Measurements from ENCODE around the gene BGLAP. TPM values are rescaled to one million over a fixed set of nuclear protein-coding genes. Genes with fewer than 3 reads are reported as not detected.

BGLAP gene
- total RNA-seq, 1 donor from 2014 or later = not detected

- TF ChIP-seq CTCF (IDR thresholded peaks at IDR 0.05; ENCODE audit: partially characterized antibody, unreplicated experiment) = no peak
- Mint-ChIP-seq H3K4me1 (ENCODE audit: low read depth, unreplicated experiment) (peaks cover 16% of the 10 kb centered on the region), H3K9me3 (ENCODE audit: unreplicated experiment) (peaks cover 4% of the 10 kb centered on the region), H3K27ac (ENCODE audit: unreplicated experiment) (no peak overlapping the region), H3K36me3 (ENCODE audit: unreplicated experiment) (peaks cover 7% of the 10 kb centered on the region), H3K27me3 (ENCODE audit: unreplicated experiment) (peaks cover 2% of the 10 kb centered on the region), H3K4me3 (ENCODE audit: unreplicated experiment) (no peak overlapping the region)
- no peak for DNase-seq
These were observed 21.3 kb downstream of the BGLAP start for GRCh38 chr1:156263288-156263655.

GRCh38 chr1:156266051-156266450, 24.1 kb downstream of the BGLAP start:
- H3K27ac Mint-ChIP-seq (ENCODE audit: unreplicated experiment) = no peak overlapping the region
- peaks cover 7% of the 10 kb centered on the region for H3K36me3 Mint-ChIP-seq (ENCODE audit: unreplicated experiment)
- H3K4me1 Mint-ChIP-seq (ENCODE audit: low read depth, unreplicated experiment) = peaks cover 5% of the 10 kb centered on the region
- no peak for DNase-seq
- H3K27me3 Mint-ChIP-seq (ENCODE audit: unreplicated experiment) = peaks cover 2% of the 10 kb centered on the region
- no peak for TF ChIP-seq CTCF (IDR thresholded peaks at IDR 0.05; ENCODE audit: partially characterized antibody, unreplicated experiment)
- H3K9me3 Mint-ChIP-seq (ENCODE audit: unreplicated experiment) = peaks cover 6% of the 10 kb centered on the region
- H3K4me3 Mint-ChIP-seq (ENCODE audit: unreplicated experiment) = no peak overlapping the region

GRCh38 chr1:156268336-156268735, 26.4 kb downstream of the BGLAP start:
- peaks cover 1% of the 10 kb centered on the region for H3K4me1 Mint-ChIP-seq (ENCODE audit: low read depth, unreplicated experiment)
- no peak for DNase-seq
- peaks cover 4% of the 10 kb centered on the region for H3K27me3 Mint-ChIP-seq (ENCODE audit: unreplicated experiment)
- H3K36me3 Mint-ChIP-seq (ENCODE audit: unreplicated experiment) = peaks cover 11% of the 10 kb centered on the region
- no peak overlapping the region for H3K27ac Mint-ChIP-seq (ENCODE audit: unreplicated experiment)
- H3K9me3 Mint-ChIP-seq (ENCODE audit: unreplicated experiment) = peaks cover 4% of the 10 kb centered on the region
- no peak for TF ChIP-seq CTCF (IDR thresholded peaks at IDR 0.05; ENCODE audit: partially characterized antibody, unreplicated experiment)
- no peak overlapping the region for H3K4me3 Mint-ChIP-seq (ENCODE audit: unreplicated experiment)

GRCh38 chr1:156270314-156270713, 28.3 kb downstream of the BGLAP start:
- no peak overlapping the region for H3K4me3 Mint-ChIP-seq (ENCODE audit: unreplicated experiment)
- no peak for DNase-seq
- no peak overlapping the region for H3K27ac Mint-ChIP-seq (ENCODE audit: unreplicated experiment)
- peaks cover 2% of the 10 kb centered on the region for H3K9me3 Mint-ChIP-seq (ENCODE audit: unreplicated experiment)
- no peak for TF ChIP-seq CTCF (IDR thresholded peaks at IDR 0.05; ENCODE audit: partially characterized antibody, unreplicated experiment)
- H3K4me1 Mint-ChIP-seq (ENCODE audit: low read depth, unreplicated experiment) = no peaks in the 10 kb centered on the region
- H3K36me3 Mint-ChIP-seq (ENCODE audit: unreplicated experiment) = peaks cover 11% of the 10 kb centered on the region
- peaks cover 3% of the 10 kb centered on the region for H3K27me3 Mint-ChIP-seq (ENCODE audit: unreplicated experiment)

GRCh38 chr1:156276532-156276931, 34.5 kb downstream of the BGLAP start:
- Mint-ChIP-seq H3K27me3 (ENCODE audit: unreplicated experiment) (peaks cover 3% of the 10 kb centered on the region), H3K4me3 (ENCODE audit: unreplicated experiment) (no peak overlapping the region), H3K27ac (ENCODE audit: unreplicated experiment) (no peak overlapping the region), H3K36me3 (ENCODE audit: unreplicated experiment) (peaks cover 4% of the 10 kb centered on the region), H3K9me3 (ENCODE audit: unreplicated experiment) (peaks cover 2% of the 10 kb centered on the region), H3K4me1 (ENCODE audit: low read depth, unreplicated experiment) (peaks cover 6% of the 10 kb centered on the region)
- DNase-seq = no peak
- TF ChIP-seq CTCF (IDR thresholded peaks at IDR 0.05; ENCODE audit: partially characterized antibody, unreplicated experiment) = no peak

All from glutamatergic neuron (in vitro differentiated cells).